Gastrocnemius medialis (tissue), 4 donors: ENCODE data around the gene ANKRD40CL. TPM values are rescaled to one million over a fixed set of nuclear protein-coding genes. Genes with fewer than 3 reads are reported as not detected.
A peak's percentile ranks its signal among the peaks of the same experiment; 100 is the strongest.
"Not testable (repeated sequence)": the region's sequence is repeated elsewhere in the genome, so short reads cannot be mapped to it uniquely, and the experiment has no call there.

Source experiments
- ATAC-seq, 2 donors: fragments of 150-250 bp; one replicate each; pipeline ENCODE4 v1.9.1; 2016
- DNase-seq, 2 donors: peaks; one replicate each; pipeline ENCODE4 v3.0.0-alpha.2; 2019
- H3K27ac ChIP-seq, 4 donors: fragments of 200-600 bp; sonication (generic); 1 replicate in 1 of 4; 2 replicates in 3 of 4; pipeline ENCODE4 v1.5.1; 2016 to 2018; ENCODE audit warnings: mild to moderate bottlenecking in 2 of 4, moderate library complexity in 1 of 4
- H3K27me3 ChIP-seq, 3 donors: fragments of 200-600 bp; sonication (generic) in 2 of 3; 1 replicate in 1 of 3; 2 replicates in 2 of 3; pipeline versions ENCODE4 v1.5.1 to v1.6.0; 2016 to 2019; ENCODE audit warnings: mild to moderate bottlenecking in 1 of 3, moderate library complexity in 1 of 3
- H3K36me3 ChIP-seq, 2 donors: fragments of 200-600 bp; sonication (generic) in 1 of 2; one replicate each; pipeline ENCODE4 v1.5.1; 2017 to 2018
- H3K4me1 ChIP-seq, 2 donors: fragments of 200-600 bp; sonication (generic) in 1 of 2; one replicate each; pipeline ENCODE4 v1.5.1; 2016 to 2017; ENCODE audit warnings: mild to moderate bottlenecking in 2 of 2
- H3K4me3 ChIP-seq, 4 donors: fragments of 200-600 bp; sonication (generic) in 3 of 4; 1 replicate in 1 of 4; 2 replicates in 3 of 4; pipeline ENCODE4 v1.5.1; 2016 to 2019; ENCODE audit warnings: mild to moderate bottlenecking in 2 of 4
- H3K9me3 ChIP-seq, 3 donors: fragments of 200-600 bp; sonication (generic) in 2 of 3; 1 replicate in 1 of 3; 2 replicates in 2 of 3; pipeline ENCODE4 v1.5.1; 2016 to 2019
- CTCF ChIP-seq, 5 experiments: fragments of 450-650 bp in 3 of 5; fragments of 200-600 bp in 2 of 5; sonication (generic) in 2 of 5; IDR thresholded peaks in 4 of 5; conservative IDR thresholded peaks in 1 of 5; 1 replicate in 4 of 5; 2 replicates in 1 of 5; pipeline ENCODE4 v1.5.1; 2016 to 2019; ENCODE audit warnings: antibody characterized with exemption in 5 of 5, mild to moderate bottlenecking in 3 of 5, moderate library complexity in 3 of 5
- POLR2A ChIP-seq, 2 donors: fragments of 450-650 bp; IDR thresholded peaks; one replicate each; pipeline ENCODE4 v1.6.1; 2017; ENCODE audit warnings: antibody characterized with exemption in 2 of 2, mild to moderate bottlenecking in 2 of 2, moderate library complexity in 2 of 2
- in situ Hi-C, 4 donors: fragments of 200-750 bp; cut with MboI; loops; one replicate each; pipeline versions ENCODE4 v1.15.0 to v1.8.0; 2017; ENCODE audit warnings: low sequenced_read_pairs in 4 of 4
- intact Hi-C: fragments of 100-400 bp; cut with DNase I; formaldehyde crosslinking; loops from one replicate; pipeline ENCODE4 v1.15.1; 2023; ENCODE audit warnings: low total_unique reads
- total RNA-seq, 4 donors: library from RNA; depleted of rRNA; stranded (reverse); fragments of >200 nt; gene quantifications; one replicate each; pipeline versions ENCODE4 v1.1.0 to v1.2.3, GENCODE V29; 2016

The ANKRD40CL gene
- total RNA-seq, 4 donors from 2014 or later = not detected

- DNase-seq (no peak), ATAC-seq (peak; percentile 66 to 88)
- H3K36me3 ChIP-seq = no peaks in the 10 kb centered on the region
- in situ Hi-C loops (no loop called here), intact Hi-C loops (no loop called here)
- no peaks in the 10 kb centered on the region for H3K27me3 ChIP-seq
- peak overlapping the region; percentile 58 to 97 (median 66) for H3K27ac ChIP-seq
- no peaks in the 10 kb centered on the region for H3K9me3 ChIP-seq
- H3K4me3 ChIP-seq = peak overlapping the region in 3 of 4 donors; percentile 3 to 12 (median 9)
- peaks cover 84 to 88% of the 10 kb centered on the region in 2 donors for H3K4me1 ChIP-seq
- TF ChIP-seq CTCF (IDR thresholded peaks at IDR 0.05 in 4 of 5, conservative IDR thresholded peaks at IDR 0.05 in 1 of 5) = no peak
Measured at GRCh38 chr17:50725769-50726655, 41.3 kb downstream of the ANKRD40CL start.

GRCh38 chr17:50724622-50725021 lies 42.7 kb downstream of the ANKRD40CL start:
- H3K4me3 ChIP-seq, intact Hi-C loops, DNase-seq, ATAC-seq, H3K27me3 ChIP-seq, H3K36me3 ChIP-seq, H3K9me3 ChIP-seq: not testable (repeated sequence)
- Histone ChIP-seq H3K27ac (peak overlapping the region in 2 of 4 donors; percentile 72 to 97), H3K4me1 (peaks cover 77 to 88% of the 10 kb centered on the region in 2 donors)
- in situ Hi-C loops = loop anchor here in 1 of 4 donors (25.0 kb wide), 1 partner anchor 937 kb away; the partner anchor contains the start of gene KAT7

- peak overlapping the region in 2 of 4 donors; percentile 14 to 35 for H3K4me3 ChIP-seq
- in situ Hi-C loops (loop anchor here in 1 of 4 donors (25.0 kb wide), 1 partner anchor 935 kb away; the partner anchor contains the start of gene KAT7), intact Hi-C loops (no loop called here)
- no peak for DNase-seq
- H3K9me3 ChIP-seq = no peaks in the 10 kb centered on the region
- H3K27me3 ChIP-seq = no peaks in the 10 kb centered on the region
- peaks cover 67 to 71% of the 10 kb centered on the region in 2 donors for H3K4me1 ChIP-seq
- H3K36me3 ChIP-seq = no peaks in the 10 kb centered on the region
- peak overlapping the region; percentile 2 to 97 (median 26) for H3K27ac ChIP-seq
- ATAC-seq = no peak
- TF ChIP-seq POLR2A (IDR thresholded peaks at IDR 0.05) = no peak
- no peak for TF ChIP-seq CTCF (IDR thresholded peaks at IDR 0.05 in 4 of 5, conservative IDR thresholded peaks at IDR 0.05 in 1 of 5)
Measured at GRCh38 chr17:50722746-50723145, 44.6 kb downstream of the ANKRD40CL start.

- H3K4me1 ChIP-seq = peaks cover 55 to 59% of the 10 kb centered on the region in 2 donors
- no peaks in the 10 kb centered on the region for H3K27me3 ChIP-seq
- H3K27ac ChIP-seq = peak overlapping the region; percentile 92 to 98 (median 97)
- in situ Hi-C loops = loop anchor here in 1 of 4 donors (25.0 kb wide), 1 partner anchor 934 kb away; the partner anchor contains the start of gene KAT7
- DNase-seq (no peak), ATAC-seq (no peak)
- intact Hi-C loops = no loop called here
- peak overlapping the region; percentile 76 to 98 (median 84) for H3K4me3 ChIP-seq
- H3K36me3 ChIP-seq = no peaks in the 10 kb centered on the region
- TF ChIP-seq CTCF (IDR thresholded peaks at IDR 0.05 in 4 of 5, conservative IDR thresholded peaks at IDR 0.05 in 1 of 5) (no peak), POLR2A (IDR thresholded peaks at IDR 0.05) (no peak)
- no peaks in the 10 kb centered on the region for H3K9me3 ChIP-seq
Measured at GRCh38 chr17:50721194-50722010, 45.9 kb downstream of the ANKRD40CL start.
